Type B pancreatic cell (in vitro differentiated cells): ENCODE measurements around the gene CD83. TPM values are rescaled to one million over a fixed set of nuclear protein-coding genes. Genes with fewer than 3 reads are reported as not detected.

Source experiments
- DNase-seq: peaks from one replicate; pipeline ENCODE4 v3.0.0; 2021; ENCODE audit warnings: mixed read lengths; ENCODE audit not compliant: unreplicated experiment; ENCODE audit errors: extremely low spot score
- H3K27ac Mint-ChIP-seq: 2 replicates; pipeline ENCODE4 v1.8.0; 2021; ENCODE audit warnings: mild to moderate bottlenecking, mixed read lengths
- H3K27me3 Mint-ChIP-seq: 2 replicates; pipeline ENCODE4 v1.8.0; 2021; ENCODE audit warnings: mixed read lengths
- H3K36me3 Mint-ChIP-seq: 2 replicates; pipeline ENCODE4 v1.8.0; 2021; ENCODE audit warnings: mixed read lengths
- H3K4me1 Mint-ChIP-seq: one replicate; pipeline ENCODE4 v1.8.0; 2021; ENCODE audit warnings: mixed read lengths; ENCODE audit not compliant: unreplicated experiment
- H3K4me3 Mint-ChIP-seq: 2 replicates; pipeline ENCODE4 v1.8.0; 2021; ENCODE audit warnings: mild to moderate bottlenecking, mixed read lengths
- H3K9me3 Mint-ChIP-seq: 2 replicates; pipeline ENCODE4 v1.8.0; 2021; ENCODE audit warnings: mixed read lengths
- total RNA-seq: library from RNA; stranded (reverse); gene quantifications from 2 replicates; pipeline ENCODE4 v1.2.1, GENCODE V29; 2021; ENCODE audit warnings: low replicate concordance
- TF ChIP-seq, protein P1 (sequence below): fragments of 200-600 bp; sonication (generic); conservative IDR thresholded peaks from 2 replicates; pipeline ENCODE4 v1.5.0; 2021; ENCODE audit warnings: antibody characterized with exemption, mild to moderate bottlenecking

CD83 gene
- total RNA-seq, 1 donor from 2014 or later = 7.7 TPM

DNA sequence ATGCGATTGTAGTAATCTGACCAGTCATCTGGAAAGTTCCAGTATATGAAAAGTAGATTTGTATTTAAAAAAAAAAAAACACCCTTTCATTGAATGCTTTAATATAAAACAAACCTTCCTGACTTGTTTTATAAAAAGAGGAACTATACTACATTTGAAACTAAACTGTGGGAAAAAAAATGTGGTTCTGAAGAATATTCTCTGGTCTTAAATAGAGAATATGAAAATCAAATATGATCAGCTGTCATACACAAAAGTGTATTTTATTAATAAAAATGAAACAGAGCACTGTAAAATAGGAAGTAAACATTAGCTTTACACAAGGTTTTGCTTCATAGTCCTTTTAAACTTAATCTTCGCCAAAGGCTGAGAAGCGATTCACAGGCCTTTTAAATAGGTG is 25.3 kb upstream of the CD83 start:
- TF ChIP-seq, protein P1, sequence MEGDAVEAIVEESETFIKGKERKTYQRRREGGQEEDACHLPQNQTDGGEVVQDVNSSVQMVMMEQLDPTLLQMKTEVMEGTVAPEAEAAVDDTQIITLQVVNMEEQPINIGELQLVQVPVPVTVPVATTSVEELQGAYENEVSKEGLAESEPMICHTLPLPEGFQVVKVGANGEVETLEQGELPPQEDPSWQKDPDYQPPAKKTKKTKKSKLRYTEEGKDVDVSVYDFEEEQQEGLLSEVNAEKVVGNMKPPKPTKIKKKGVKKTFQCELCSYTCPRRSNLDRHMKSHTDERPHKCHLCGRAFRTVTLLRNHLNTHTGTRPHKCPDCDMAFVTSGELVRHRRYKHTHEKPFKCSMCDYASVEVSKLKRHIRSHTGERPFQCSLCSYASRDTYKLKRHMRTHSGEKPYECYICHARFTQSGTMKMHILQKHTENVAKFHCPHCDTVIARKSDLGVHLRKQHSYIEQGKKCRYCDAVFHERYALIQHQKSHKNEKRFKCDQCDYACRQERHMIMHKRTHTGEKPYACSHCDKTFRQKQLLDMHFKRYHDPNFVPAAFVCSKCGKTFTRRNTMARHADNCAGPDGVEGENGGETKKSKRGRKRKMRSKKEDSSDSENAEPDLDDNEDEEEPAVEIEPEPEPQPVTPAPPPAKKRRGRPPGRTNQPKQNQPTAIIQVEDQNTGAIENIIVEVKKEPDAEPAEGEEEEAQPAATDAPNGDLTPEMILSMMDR = no peak
- Mint-ChIP-seq H3K27ac (no peak overlapping the region), H3K27me3 (peaks cover 6% of the 10 kb centered on the region), H3K4me1 (peaks cover 13% of the 10 kb centered on the region), H3K9me3 (no peaks in the 10 kb centered on the region), H3K4me3 (no peak overlapping the region), H3K36me3 (no peaks in the 10 kb centered on the region)
- no peak for DNase-seq

DNA sequence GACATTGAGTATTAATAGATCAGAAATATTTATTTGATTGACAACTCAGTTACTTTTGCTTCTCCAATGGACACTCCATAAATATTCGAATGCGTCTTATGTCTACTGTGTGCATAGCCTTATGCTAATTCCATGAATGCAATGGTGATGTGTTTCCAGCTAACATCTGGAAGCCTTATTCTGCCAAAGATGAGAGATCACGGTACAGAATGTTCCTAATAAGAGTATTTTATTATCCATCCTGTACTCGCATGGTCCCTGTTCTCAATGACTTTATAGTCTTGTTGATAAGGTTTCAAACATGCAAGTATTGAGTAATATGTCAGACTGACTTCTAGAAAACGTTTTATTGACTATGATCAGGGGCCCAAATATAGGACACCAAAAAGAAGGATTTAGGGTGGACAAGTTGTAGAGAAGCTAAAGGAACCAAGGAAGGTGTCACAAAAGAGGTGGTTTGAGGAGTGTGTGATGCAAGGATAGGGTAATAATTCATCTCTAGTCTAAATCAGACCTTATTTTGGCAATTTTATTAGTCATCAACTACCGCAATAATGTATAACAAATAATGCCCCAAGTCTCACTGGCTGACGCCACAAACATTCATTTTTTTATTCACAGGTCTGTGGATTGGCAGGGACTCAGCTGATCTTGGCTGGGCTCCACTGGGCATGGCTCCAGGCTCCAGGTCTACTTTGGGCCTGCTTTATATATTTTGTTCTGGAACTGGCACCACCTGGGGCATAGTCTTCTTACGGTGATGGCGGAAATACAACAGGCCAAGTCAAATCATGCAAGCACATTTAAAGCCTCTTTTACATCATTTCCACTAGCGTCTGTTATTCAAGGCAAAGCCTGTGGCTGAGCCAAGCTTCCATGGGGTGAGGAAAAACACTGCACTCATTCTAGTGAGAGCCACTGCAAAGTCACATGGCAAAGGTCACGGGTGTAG is 24.5 kb upstream of the CD83 start:
- Mint-ChIP-seq H3K36me3 (no peaks in the 10 kb centered on the region), H3K4me1 (peaks cover 13% of the 10 kb centered on the region), H3K27me3 (peaks cover 6% of the 10 kb centered on the region), H3K4me3 (no peak overlapping the region), H3K27ac (no peak overlapping the region), H3K9me3 (no peaks in the 10 kb centered on the region)
- TF ChIP-seq, protein P1 = no peak
- no peak for DNase-seq

DNA sequence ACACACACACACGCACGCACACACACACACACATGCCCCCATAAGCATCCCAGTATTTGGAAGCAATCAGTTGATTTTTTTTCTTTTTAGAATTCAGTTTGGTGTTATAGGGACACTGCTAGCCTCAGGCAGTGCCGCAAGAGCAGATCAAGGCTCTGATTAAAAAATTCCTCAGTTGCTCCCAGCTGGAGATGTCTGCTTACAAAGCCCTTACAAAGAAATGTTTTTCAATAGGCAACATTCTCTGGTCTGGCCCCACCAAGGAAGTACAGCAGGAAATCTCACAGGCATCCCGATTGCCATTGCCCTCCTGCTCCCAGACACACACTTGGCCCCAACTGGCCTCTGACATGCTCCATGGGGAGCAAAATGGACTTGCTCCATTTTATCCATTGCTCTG is 22.9 kb upstream of the CD83 start:
- Mint-ChIP-seq H3K4me1 (peaks cover 10% of the 10 kb centered on the region), H3K9me3 (no peaks in the 10 kb centered on the region), H3K36me3 (no peaks in the 10 kb centered on the region), H3K4me3 (no peak overlapping the region), H3K27me3 (no peaks in the 10 kb centered on the region), H3K27ac (no peak overlapping the region)
- no peak for DNase-seq
- TF ChIP-seq, protein P1 = no peak

DNA sequence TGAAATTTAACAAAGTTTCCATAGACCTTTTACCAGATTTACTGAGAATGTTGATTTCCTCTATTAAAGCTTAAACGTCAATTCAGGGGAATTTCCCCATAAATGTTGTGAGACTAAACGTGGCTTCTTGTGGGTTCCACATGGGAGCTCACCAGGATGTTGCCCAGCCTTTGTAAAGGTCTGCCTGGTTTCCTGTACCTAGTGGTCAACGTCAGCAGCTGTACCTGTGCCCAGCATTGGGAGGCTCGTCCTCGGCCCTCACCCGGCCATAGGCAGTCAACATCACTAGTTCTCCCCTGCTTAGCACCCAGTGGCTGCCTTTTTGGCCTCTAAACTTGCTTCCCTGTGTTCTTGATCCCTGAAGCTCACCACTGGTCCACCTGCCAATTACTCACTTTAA is 22.1 kb upstream of the CD83 start:
- Mint-ChIP-seq H3K27me3 (peaks cover 5% of the 10 kb centered on the region), H3K4me1 (peaks cover 10% of the 10 kb centered on the region), H3K27ac (no peak overlapping the region), H3K36me3 (no peaks in the 10 kb centered on the region), H3K9me3 (no peaks in the 10 kb centered on the region), H3K4me3 (no peak overlapping the region)
- DNase-seq = no peak
- TF ChIP-seq, protein P1 = no peak

DNA sequence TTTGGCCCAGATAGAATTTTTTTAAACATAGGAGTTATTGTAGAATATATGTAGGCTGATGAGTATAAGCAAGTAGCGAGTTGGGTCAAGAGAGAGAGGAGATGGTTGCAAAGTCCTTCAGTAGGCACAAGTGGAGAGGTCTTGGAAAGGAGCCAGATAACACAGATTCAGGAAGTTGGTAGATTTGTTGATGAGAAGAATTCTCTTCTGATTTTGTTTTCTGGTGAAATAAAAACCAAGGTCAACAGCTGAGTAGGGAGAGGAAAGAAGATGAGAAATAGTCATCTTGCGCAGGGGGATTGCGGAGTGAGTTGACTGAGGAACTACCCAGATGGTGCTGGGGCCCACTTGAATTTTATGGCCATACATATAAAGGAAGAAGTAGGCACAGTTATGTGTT is 17.4 kb upstream of the CD83 start:
- Mint-ChIP-seq H3K36me3 (no peaks in the 10 kb centered on the region), H3K27me3 (peaks cover 19% of the 10 kb centered on the region), H3K4me3 (no peak overlapping the region), H3K4me1 (no peaks in the 10 kb centered on the region), H3K9me3 (no peaks in the 10 kb centered on the region), H3K27ac (no peak overlapping the region)
- TF ChIP-seq, protein P1 = no peak
- no peak for DNase-seq
